Breast epithelium (tissue), 4 donors: ENCODE data around the gene SORCS3. TPM values are rescaled to one million over a fixed set of nuclear protein-coding genes. Genes with fewer than 3 reads are reported as not detected.

Experiments
- DNase-seq, 2 donors: peaks; one replicate each; pipeline ENCODE4 v3.0.0-alpha.2; 2019; ENCODE audit warnings: low spot score in 2 of 2
- H3K27ac ChIP-seq, 2 donors: fragments of 200-600 bp; sonication (generic) in 1 of 2; one replicate each; pipeline ENCODE4 v1.5.1; 2016 to 2019; ENCODE audit warnings: mild to moderate bottlenecking in 1 of 2
- H3K27me3 ChIP-seq, 2 donors: fragments of 200-600 bp; sonication (generic) in 1 of 2; one replicate each; pipeline versions ENCODE4 v1.5.1 to v1.6.0; 2017 to 2019; ENCODE audit warnings: control low read depth in 1 of 2, mild to moderate bottlenecking in 1 of 2
- H3K36me3 ChIP-seq: fragments of 200-600 bp; one replicate; pipeline ENCODE4 v1.5.1; 2019
- H3K4me1 ChIP-seq, 2 donors: fragments of 200-600 bp; sonication (generic); one replicate each; pipeline ENCODE4 v1.5.1; 2016 to 2019; ENCODE audit warnings: control low read depth in 1 of 2
- H3K4me3 ChIP-seq, 3 donors: fragments of 200-600 bp; sonication (generic); 1 replicate in 2 of 3; 2 replicates in 1 of 3; pipeline ENCODE4 v1.5.1; 2016 to 2019; ENCODE audit warnings: mild to moderate bottlenecking in 3 of 3, moderate library complexity in 2 of 3
- H3K9me3 ChIP-seq, 2 donors: fragments of 200-600 bp; sonication (generic) in 1 of 2; one replicate each; pipeline ENCODE4 v1.5.1; 2016 to 2019; ENCODE audit warnings: control low read depth in 1 of 2
- CTCF ChIP-seq, 3 donors: fragments of 450-650 bp; IDR thresholded peaks; one replicate each; pipeline ENCODE4 v1.5.1; 2016 to 2017; ENCODE audit warnings: antibody characterized with exemption in 3 of 3, mild to moderate bottlenecking in 3 of 3, moderate library complexity in 3 of 3
- POLR2A ChIP-seq: fragments of 450-650 bp; IDR thresholded peaks from one replicate; pipeline ENCODE4 v1.6.1; 2016; ENCODE audit warnings: antibody characterized with exemption, mild to moderate bottlenecking, moderate library complexity
- POLR2AphosphoS5 ChIP-seq, 3 donors: sonication (generic); formaldehyde crosslinking; IDR thresholded peaks; one replicate each; pipeline ENCODE4 v1.6.1; 2017; ENCODE audit warnings: antibody characterized with exemption in 3 of 3
- intact Hi-C: fragments of 100-400 bp; cut with DNase I; formaldehyde crosslinking; loops from one replicate; pipeline ENCODE4 v1.15.1; 2023; ENCODE audit warnings: low total_unique reads
- total RNA-seq, 3 donors: library from RNA; depleted of rRNA; stranded (reverse); fragments of >200 nt; gene quantifications; one replicate each; pipeline ENCODE4 v1.1.0, GENCODE V29; 2016

SORCS3 gene
- total RNA-seq, 3 donors from 2014 or later = under 0.01 to 0.16 TPM; not detected in 1

DNA sequence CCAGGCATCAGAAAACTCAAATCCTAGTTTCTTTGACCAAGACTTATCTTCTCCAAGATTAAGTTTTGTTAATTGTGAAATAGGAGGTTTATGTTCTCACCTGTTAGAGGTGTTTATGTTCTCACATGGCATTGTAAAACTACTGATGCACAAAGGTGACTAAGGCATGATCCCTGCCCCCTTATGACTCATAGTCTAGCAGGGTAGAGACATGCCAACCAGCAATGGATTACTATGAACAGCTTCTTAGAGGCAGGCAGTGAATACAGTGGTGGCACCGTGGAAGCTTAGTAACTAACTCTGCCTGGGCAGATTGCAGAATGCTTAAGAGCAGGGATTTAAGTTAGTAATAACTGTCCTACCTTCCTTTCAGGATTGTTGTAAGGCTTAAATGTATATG lies 400.9 kb downstream of the SORCS3 start:
- H3K27me3 ChIP-seq = no peaks in the 10 kb centered on the region

DNA sequence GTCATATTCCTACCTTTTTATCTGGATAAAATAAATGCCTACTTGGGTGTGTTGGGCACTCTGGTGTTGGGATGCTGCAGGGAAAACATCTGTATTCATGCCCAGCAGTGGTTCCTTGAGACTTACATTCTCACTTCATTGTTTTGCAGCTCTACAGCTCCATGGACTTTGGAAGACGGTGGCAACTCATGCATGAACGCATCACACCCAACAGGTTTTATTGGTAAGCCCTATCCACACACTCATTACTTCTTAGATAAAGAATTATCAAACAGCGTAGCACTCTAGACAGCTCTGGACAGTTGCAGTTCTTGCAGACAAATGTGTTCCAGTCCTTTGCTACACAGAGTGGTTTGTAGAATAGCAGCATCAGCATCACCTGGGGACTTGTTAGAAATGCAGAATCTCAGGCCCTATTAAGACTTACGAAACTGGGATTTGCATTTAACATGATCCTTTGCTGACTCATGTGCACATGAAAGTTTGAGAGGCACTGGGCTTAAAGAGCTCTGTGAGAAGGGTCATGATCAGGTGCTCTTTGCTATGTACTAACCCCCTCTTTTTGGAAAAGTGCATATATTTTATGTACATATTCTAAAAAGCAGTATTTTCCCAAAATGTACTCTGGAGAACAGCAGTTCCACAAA lies 401.9 kb downstream of the SORCS3 start:
- Histone ChIP-seq H3K36me3 (no peaks in the 10 kb centered on the region), H3K27ac (no peak overlapping the region), H3K27me3 (no peaks in the 10 kb centered on the region), H3K4me1 (no peaks in the 10 kb centered on the region), H3K9me3 (no peaks in the 10 kb centered on the region), H3K4me3 (no peak overlapping the region)
- intact Hi-C loops = no loop called here
- DNase-seq = no peak
- TF ChIP-seq CTCF (IDR thresholded peaks at IDR 0.05) = no peak
- TF ChIP-seq POLR2A = no peak
- no peak for TF ChIP-seq POLR2AphosphoS5 (IDR thresholded peaks at IDR 0.05)

More for the DNA sequence above, 400.9 kb downstream of the SORCS3 start:
- no peak overlapping the region for H3K27ac ChIP-seq
- H3K36me3 ChIP-seq = no peaks in the 10 kb centered on the region
- no peak overlapping the region for H3K4me3 ChIP-seq
- intact Hi-C loops = no loop called here
- no peak for TF ChIP-seq POLR2A
- TF ChIP-seq CTCF (IDR thresholded peaks at IDR 0.05) = no peak
- TF ChIP-seq POLR2AphosphoS5 (IDR thresholded peaks at IDR 0.05) = no peak
- no peak for DNase-seq
- no peaks in the 10 kb centered on the region for H3K9me3 ChIP-seq
- H3K4me1 ChIP-seq = no peaks in the 10 kb centered on the region

DNA sequence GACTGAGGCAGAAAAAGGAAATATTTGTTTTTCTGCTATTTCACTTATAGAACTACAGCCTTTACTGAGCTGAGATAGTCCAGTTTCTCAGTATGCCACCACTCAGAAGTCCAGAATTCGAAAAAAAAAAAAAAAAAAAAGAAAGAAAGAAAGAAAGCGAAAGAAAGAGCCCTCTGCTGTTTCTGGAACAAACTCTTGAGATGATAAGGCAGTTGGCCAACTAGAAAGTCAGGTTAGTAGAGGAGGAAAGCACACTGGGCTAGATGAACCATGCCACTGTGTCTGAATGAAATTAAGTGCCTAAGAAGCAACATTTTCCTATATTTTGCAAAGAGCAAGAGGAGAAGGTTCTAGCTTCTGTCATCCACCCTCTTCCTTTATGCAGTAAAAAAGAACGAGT lies 403.8 kb downstream of the SORCS3 start:
- DNase-seq = no peak
- intact Hi-C loops = no loop called here
- H3K9me3 ChIP-seq = no peaks in the 10 kb centered on the region
- H3K36me3 ChIP-seq = no peaks in the 10 kb centered on the region
- H3K27me3 ChIP-seq = no peaks in the 10 kb centered on the region
- no peaks in the 10 kb centered on the region for H3K4me1 ChIP-seq
- H3K27ac ChIP-seq = no peak overlapping the region
- TF ChIP-seq POLR2A = no peak
- TF ChIP-seq POLR2AphosphoS5 (IDR thresholded peaks at IDR 0.05) = no peak
- TF ChIP-seq CTCF (IDR thresholded peaks at IDR 0.05) = no peak
- H3K4me3 ChIP-seq = no peak overlapping the region

DNA sequence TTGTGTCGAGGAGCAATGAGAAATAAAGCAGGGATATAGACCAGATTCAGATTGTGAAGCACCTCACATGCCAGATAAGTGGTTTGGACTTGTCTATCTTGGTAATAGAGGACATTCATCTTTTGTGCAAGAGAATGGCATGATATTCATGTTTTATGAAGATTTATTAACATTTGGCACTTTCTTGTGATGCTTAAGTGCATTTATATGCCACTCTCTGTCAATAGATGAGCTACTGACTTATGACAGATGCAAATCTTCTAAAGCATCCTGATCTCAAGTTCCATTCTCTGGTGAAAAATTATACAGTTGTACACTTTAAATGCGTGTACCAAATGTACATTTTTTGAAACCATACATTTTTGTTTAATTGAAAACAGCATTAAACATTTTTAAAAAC lies 415.3 kb downstream of the SORCS3 start:
- Histone ChIP-seq H3K27me3 (no peaks in the 10 kb centered on the region), H3K4me1 (no peaks in the 10 kb centered on the region)

DNA sequence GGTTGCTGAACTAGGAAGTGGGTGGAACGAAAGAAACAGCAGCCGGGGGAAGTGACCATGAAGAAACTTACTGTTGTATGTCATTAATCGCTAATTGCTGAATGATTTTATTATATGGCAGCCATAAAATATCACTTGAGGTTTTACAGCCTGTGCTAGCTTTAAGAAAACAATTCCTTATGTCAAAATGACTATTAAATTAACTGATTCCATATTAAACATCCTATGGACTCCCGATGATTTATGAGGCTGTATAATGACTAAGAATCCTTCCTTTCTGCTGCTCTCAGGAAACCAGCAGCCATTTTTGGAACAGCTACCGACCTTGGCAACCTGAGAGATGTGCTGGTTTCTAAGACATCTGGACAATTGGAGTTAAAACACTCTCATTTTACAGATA lies 421.9 kb downstream of the SORCS3 start:
- Histone ChIP-seq H3K27ac (no peak overlapping the region), H3K4me1 (no peaks in the 10 kb centered on the region), H3K9me3 (no peaks in the 10 kb centered on the region), H3K4me3 (no peak overlapping the region), H3K36me3 (no peaks in the 10 kb centered on the region), H3K27me3 (no peaks in the 10 kb centered on the region)
- no peak for TF ChIP-seq CTCF (IDR thresholded peaks at IDR 0.05)
- no peak for TF ChIP-seq POLR2AphosphoS5 (IDR thresholded peaks at IDR 0.05)
- no peak for TF ChIP-seq POLR2A
- intact Hi-C loops = no loop called here
- no peak for DNase-seq

More for the DNA sequence above, 415.3 kb downstream of the SORCS3 start:
- TF ChIP-seq POLR2AphosphoS5 (IDR thresholded peaks at IDR 0.05) = no peak
- TF ChIP-seq CTCF (IDR thresholded peaks at IDR 0.05) = no peak
- no peak for TF ChIP-seq POLR2A
- Histone ChIP-seq H3K4me3 (no peak overlapping the region), H3K9me3 (peaks cover 5 to 17% of the 10 kb centered on the region in 2 donors), H3K27ac (no peak overlapping the region), H3K36me3 (no peaks in the 10 kb centered on the region)
- no peak for DNase-seq
- intact Hi-C loops = no loop called here
